ENCODE measurements around the gene KCNK1.

The KCNK1 gene

GRCh38 chr1:233640179-233640578 lies 26.3 kb downstream of the KCNK1 start:
- DNase-seq = no peak

GRCh38 chr1:233641029-233641428 lies 27.1 kb downstream of the KCNK1 start:
- DNase-seq = no peak

GRCh38 chr1:233647073-233647472 lies 33.2 kb downstream of the KCNK1 start:
- no peak for DNase-seq

GRCh38 chr1:233647636-233648035 lies 33.7 kb downstream of the KCNK1 start:
- no peak for DNase-seq

GRCh38 chr1:233651061-233651460 lies 37.2 kb downstream of the KCNK1 start:
- no peak for DNase-seq

DNA sequence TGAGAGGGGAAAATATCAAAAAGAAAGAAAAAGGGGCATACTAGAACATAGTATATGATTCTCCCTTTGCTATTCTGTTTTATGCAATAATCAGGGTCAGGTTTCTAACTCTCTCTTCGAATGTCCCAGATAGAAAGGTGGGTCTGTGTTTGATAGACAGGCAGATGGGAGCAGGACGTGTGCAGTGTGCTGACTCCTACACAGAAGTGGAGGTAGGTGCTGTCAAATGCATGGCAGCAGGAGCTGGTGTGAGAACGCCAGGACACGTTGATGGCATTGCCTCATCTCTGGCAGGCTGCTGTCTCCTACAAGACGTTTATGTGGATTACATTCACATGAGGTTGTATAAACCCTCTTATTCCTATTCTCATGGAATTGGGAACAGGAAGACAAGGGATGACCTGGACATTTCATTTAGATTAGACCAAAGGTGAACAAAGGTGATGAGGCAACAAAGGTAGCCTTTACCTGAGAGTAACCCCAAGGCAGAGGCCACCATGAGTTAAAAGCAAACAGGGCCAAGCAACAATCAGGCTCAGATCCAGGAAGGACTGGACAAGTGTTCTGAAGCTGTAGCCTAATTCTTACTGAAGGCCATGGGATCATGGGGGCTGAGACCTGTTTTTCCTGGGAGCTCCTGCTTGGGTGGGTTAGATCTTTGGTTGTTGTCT lies 37.8 kb downstream of the KCNK1 start:
- no peak for DNase-seq

GRCh38 chr1:233652526-233652925 lies 38.6 kb downstream of the KCNK1 start:
- no peak for DNase-seq

- DNase-seq = no peak
These were observed 40.9 kb downstream of the KCNK1 start for GRCh38 chr1:233654658-233655280.

GRCh38 chr1:233655301-233655740 lies 41.4 kb downstream of the KCNK1 start:
- no peak for DNase-seq

GRCh38 chr1:233656032-233656635 lies 42.2 kb downstream of the KCNK1 start:
- no peak for DNase-seq

GRCh38 chr1:233656687-233657086 lies 42.8 kb downstream of the KCNK1 start:
- DNase-seq = no peak

DNA sequence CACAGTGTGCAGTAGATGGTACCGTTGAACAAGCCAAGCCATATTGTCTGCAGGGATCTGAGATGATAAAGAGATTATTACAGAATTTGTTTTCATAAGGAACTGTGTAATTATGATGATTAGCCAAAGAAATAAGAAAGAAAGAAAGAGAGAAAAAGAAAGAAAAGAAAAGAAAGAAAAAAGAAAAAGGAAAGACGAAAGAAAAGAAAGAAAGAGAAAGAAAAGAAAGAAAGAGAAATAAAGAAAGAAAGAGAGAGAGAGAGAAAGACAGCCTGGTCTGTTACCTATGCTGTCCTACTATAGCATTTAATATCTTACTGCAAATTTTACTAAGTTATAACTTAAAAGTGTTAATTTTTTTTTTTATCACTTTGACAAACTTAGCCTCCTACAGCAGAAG lies 43.6 kb downstream of the KCNK1 start:
- no peak for DNase-seq

DNA sequence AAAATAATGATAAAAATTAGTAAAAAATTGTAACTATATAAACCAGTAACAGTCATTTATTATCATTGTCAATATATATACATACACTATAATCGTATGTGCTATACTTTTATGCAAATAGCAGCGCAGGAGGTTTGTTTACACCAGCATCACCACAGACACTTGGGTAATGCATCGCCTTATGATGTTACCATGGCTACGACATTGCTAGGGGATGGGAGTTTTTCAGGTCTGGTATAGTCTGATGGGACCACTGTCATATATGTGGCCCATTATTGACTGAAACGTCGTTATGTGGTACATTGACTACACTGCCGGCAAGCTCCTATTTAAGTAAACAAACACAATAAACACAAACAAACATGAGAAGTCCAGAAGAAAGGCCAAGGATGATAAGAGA lies 45.6 kb downstream of the KCNK1 start:
- DNase-seq = no peak

GRCh38 chr1:233661376-233662159 lies 47.7 kb downstream of the KCNK1 start:
- no peak for DNase-seq

DNA sequence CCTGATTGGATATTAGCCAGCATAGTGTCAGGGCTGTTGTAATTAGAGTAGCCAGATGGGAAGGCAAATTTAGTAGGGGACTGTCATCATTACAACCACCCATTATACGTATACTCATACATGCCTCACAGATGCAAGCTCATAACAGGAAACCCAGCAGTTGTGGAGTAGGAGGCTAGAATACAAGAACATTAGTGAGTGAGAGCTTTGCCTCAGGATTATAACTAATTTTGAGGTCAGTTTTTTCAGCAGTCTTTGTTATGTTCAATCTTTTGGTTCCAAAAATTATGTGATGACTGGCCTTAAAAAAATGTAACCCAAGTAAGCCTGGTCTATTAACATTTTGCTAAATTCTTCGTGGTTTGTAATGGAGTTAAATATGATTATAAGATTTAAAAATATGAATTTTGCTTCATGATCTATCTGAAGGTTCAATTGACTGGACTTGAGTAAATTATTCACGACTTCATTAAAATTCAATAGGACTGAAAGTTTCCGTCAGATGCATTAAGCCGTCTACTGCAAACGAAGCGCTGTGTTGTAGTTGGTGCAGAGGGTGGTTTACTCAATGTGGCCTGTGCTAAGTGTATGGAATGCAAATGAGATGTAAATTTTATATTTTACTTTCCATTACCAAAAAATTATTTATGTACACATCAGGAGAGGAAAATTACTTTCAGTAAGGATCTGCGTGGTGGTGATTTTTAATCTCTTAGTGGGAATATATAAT lies 48.8 kb downstream of the KCNK1 start:
- no peak for DNase-seq

GRCh38 chr1:233664253-233664652 lies 50.3 kb downstream of the KCNK1 start:
- DNase-seq = no peak

DNA sequence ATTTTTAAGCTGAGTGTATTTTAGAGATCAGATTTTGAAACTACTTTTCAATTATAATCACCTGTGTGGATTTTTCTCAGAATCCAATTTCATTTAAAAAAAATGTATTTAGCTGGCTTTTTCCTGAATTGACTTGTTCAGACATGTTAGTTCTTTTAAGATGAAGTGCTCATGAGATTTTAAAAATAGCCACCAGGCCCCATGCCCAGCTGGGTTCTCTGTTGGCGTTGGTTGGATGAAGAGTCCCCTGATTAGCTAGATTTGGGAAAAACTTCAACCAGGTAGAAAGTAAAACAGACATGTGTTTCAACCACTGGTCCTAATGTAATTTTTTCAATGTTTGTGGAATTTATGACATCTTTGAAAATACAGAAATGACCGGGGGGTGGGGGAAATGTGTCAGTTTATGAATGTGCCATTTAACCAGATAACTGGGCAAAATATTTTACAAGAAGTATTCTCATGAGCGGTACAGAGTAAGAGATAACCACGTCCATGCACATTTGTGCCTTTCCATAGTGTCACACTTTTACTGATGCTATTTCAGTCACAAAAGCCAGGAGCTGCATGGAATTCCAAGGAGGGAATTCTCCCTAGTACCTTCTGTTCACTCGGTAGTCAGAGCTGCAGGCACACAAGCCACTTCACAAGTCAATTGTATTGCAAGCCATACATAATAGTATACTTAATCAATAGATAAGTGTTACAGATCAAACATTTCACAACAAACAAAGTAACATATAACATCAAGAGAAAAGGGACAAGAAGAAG lies 51.1 kb downstream of the KCNK1 start:
- DNase-seq = no peak

GRCh38 chr1:233665575-233666270 lies 51.8 kb downstream of the KCNK1 start:
- no peak for DNase-seq

GRCh38 chr1:233667741-233668140 lies 53.8 kb downstream of the KCNK1 start:
- no peak for DNase-seq

DNA sequence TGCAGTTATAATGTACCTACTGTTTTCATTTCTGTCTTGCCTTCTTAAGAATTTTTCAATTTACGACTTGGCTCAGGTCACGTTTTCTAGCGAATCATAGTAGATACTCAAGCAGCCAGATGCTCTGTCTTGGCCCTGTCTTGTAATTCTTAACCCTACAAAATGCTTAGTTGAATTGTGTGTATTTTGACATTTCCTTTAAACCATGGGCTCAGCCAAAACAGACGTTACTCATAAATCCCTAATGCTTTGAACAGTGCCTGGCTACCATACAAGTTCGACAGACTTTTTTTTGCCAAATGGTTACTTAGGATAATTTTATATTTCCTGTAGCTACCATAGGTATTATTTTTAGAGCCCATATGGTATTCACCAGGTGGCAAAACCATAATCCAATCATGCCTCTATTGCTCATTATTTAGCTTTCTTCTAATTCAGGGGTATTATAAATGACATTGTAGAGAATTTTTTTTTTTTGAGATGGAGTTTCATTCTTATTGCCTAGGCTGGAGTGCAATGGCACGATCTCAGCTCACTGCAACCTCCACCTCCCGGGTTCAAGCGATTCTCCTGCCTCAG lies 54.3 kb downstream of the KCNK1 start:
- DNase-seq = no peak

DNA sequence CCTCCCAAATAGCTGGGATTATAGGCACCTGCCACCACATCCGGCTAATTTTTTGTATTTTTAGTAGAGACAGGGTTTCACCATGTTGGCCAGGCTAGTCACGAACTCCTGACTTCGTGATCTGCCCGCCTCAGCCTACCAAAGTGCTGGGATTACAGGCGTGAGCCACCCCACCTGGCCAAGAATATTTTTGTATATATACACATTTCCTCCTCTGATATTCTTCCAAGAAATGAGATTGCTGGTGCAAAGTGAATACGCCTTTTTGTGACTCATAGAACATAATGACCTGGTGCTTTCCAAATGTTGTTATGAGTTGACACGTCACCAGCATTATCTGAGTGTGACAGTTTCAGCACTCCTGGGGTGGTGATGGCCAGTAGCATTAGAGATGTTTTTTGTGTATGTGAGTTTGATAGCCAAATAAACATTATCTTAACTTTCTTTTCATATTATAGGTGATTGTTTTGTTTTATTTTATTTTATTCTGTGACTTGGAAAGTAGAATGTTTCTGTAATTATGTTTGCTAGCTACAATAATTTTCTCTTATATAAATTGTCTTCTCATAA lies 54.9 kb downstream of the KCNK1 start:
- no peak for DNase-seq

All from inflammatory macrophage treated with lipopolysaccharide for 4 hours (primary cell).